Measurements from ENCODE around the gene EN2.

Gene EN2

DNA sequence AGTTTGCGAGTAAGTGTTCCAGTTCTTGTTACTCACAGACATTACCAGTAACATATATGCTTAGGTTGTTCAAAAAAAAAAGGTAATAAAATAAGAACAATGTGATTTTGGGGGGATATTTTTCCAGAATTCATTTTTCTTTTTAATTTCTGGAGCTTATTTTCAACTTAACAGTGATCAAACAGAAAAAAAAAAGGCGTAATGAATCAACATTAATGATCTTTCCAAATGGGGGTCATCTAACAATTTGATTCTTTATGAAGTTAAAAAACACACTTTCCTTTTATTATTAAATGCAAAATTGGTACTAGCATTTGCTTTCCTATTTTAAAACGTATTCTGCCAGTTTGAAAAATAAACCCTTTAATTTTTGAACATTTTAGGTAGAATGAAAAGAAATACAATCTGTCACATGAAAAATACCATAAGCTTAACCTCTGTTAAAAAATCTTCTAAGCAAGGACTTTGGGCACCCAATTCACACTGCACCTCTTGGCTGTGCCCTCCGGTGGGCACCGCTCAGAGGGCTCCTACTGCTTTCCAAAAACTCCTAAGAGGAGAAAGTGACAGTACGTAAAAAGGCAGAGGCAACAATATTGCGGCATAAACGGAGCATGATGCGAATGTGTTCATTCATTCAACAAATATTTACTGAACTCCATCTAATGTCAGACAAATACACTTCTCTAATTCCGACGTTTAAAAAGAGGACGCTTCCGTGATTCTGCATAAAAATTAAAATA lies 55.8 kb downstream of the EN2 start:
- H3K4me3 ChIP-seq (ENCODE audit: low read depth, low read length) = no peak overlapping the region
- DNase-seq (ENCODE audit: low read depth) = no peak
- TF ChIP-seq, protein P1, sequence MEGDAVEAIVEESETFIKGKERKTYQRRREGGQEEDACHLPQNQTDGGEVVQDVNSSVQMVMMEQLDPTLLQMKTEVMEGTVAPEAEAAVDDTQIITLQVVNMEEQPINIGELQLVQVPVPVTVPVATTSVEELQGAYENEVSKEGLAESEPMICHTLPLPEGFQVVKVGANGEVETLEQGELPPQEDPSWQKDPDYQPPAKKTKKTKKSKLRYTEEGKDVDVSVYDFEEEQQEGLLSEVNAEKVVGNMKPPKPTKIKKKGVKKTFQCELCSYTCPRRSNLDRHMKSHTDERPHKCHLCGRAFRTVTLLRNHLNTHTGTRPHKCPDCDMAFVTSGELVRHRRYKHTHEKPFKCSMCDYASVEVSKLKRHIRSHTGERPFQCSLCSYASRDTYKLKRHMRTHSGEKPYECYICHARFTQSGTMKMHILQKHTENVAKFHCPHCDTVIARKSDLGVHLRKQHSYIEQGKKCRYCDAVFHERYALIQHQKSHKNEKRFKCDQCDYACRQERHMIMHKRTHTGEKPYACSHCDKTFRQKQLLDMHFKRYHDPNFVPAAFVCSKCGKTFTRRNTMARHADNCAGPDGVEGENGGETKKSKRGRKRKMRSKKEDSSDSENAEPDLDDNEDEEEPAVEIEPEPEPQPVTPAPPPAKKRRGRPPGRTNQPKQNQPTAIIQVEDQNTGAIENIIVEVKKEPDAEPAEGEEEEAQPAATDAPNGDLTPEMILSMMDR (IDR thresholded peaks at IDR 0.05; ENCODE audit: low read depth, low read length, missing control alignments) = no peak

DNA sequence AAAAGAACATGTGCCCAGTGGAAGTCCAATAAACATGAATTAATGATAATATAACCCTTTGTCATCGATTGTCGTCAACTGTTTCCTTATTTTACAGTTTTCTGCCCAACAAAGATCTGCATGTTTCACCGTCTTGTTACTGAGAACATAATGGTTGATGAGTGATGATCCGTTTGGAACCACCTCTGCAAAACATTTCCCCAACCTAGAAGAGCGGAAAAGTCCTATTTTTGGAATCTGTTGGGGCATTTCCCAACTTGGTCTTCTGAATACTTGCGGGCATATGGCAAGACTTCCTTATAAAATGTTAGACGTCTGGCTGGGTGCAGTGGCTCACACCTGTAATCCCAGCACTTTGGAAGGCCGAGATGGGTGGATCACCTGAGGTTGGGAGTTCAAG lies 56.4 kb downstream of the EN2 start:
- DNase-seq (ENCODE audit: low read depth) = no peak
- H3K4me3 ChIP-seq (ENCODE audit: low read depth, low read length) = no peak overlapping the region
- TF ChIP-seq, protein P1 (IDR thresholded peaks at IDR 0.05; ENCODE audit: low read depth, low read length, missing control alignments) = no peak

Data from GM12864 (cell line).